H9 (cell line): ENCODE results near the gene IER5L. TPM values are rescaled to one million over a fixed set of nuclear protein-coding genes. Genes with fewer than 3 reads are reported as not detected.

Source experiments
- DNase-seq: peaks from one replicate; pipeline ENCODE4 v3.0.0-alpha.2; 2017
- H2AFZ ChIP-seq: one replicate; pipeline ENCODE4 v1.6.1; 2013; ENCODE audit warnings: mild to moderate bottlenecking, low read length, control low read depth, moderate library complexity
- H2AK5ac ChIP-seq: 2 replicates; pipeline ENCODE4 v1.6.1; 2013; ENCODE audit warnings: low read length, control low read depth, mixed read lengths; ENCODE audit not compliant: insufficient read length
- H2BK120ac ChIP-seq: one replicate; pipeline ENCODE4 v1.6.1; 2013; ENCODE audit warnings: low read depth, mild to moderate bottlenecking, low read length, control low read depth, inconsistent platforms; ENCODE audit not compliant: poor library complexity, severe bottlenecking
- H2BK12ac ChIP-seq: 2 replicates; pipeline ENCODE4 v1.6.1; 2013; ENCODE audit warnings: low read length, control low read depth, mixed read lengths, low read depth; ENCODE audit not compliant: insufficient read length
- H2BK15ac ChIP-seq: 2 replicates; pipeline ENCODE4 v1.6.1; 2013; ENCODE audit warnings: low read depth, low read length, control low read depth
- H2BK20ac ChIP-seq: one replicate; pipeline ENCODE4 v1.6.1; 2013; ENCODE audit warnings: low read depth, mild to moderate bottlenecking, low read length, control low read depth, inconsistent platforms; ENCODE audit not compliant: poor library complexity, severe bottlenecking
- H2BK5ac ChIP-seq: 2 replicates; pipeline ENCODE4 v1.6.1; 2013; ENCODE audit warnings: low read length, control low read depth, mixed read lengths; ENCODE audit not compliant: insufficient read length
- H3K14ac ChIP-seq: 2 replicates; pipeline ENCODE4 v1.6.1; 2013; ENCODE audit warnings: low read length, control low read depth; ENCODE audit not compliant: insufficient read depth
- H3K18ac ChIP-seq: 2 replicates; pipeline ENCODE4 v1.6.1; 2013; ENCODE audit warnings: low read depth, mild to moderate bottlenecking, mixed read lengths, low read length, control low read depth; ENCODE audit not compliant: insufficient read length
- H3K23ac ChIP-seq: 2 replicates; pipeline ENCODE4 v1.6.1; 2013; ENCODE audit warnings: low read length, control low read depth, mixed read lengths, low read depth; ENCODE audit not compliant: insufficient read length
- H3K23me2 ChIP-seq: 2 replicates; pipeline ENCODE4 v1.6.1; 2013; ENCODE audit warnings: low read depth, mild to moderate bottlenecking, mixed read lengths, low read length, control low read depth; ENCODE audit not compliant: insufficient read length, poor library complexity, severe bottlenecking
- H3K27ac ChIP-seq: 2 replicates; pipeline ENCODE4 v1.5.1; 2013; ENCODE audit warnings: low read length, control low read depth, mixed read lengths, low read depth; ENCODE audit not compliant: insufficient read length
- H3K27me3 ChIP-seq: 2 replicates; pipeline ENCODE4 v1.6.1; 2013; ENCODE audit warnings: low read length, control low read depth, inconsistent platforms; ENCODE audit not compliant: insufficient read depth
- H3K4ac ChIP-seq: 2 replicates; pipeline ENCODE4 v1.6.1; 2013; ENCODE audit warnings: low read depth, mild to moderate bottlenecking, control low read depth, inconsistent platforms, low read length, moderate library complexity
- H3K4me1 ChIP-seq: 2 replicates; pipeline ENCODE4 v1.6.1; 2013; ENCODE audit warnings: low read length, control low read depth, inconsistent platforms; ENCODE audit not compliant: insufficient read depth
- H3K4me2 ChIP-seq: 2 replicates; pipeline ENCODE4 v1.6.1; 2013; ENCODE audit warnings: low read length, control low read depth, mixed read lengths; ENCODE audit not compliant: insufficient read length, insufficient read depth
- H3K56ac ChIP-seq: 2 replicates; pipeline ENCODE4 v1.6.1; 2013; ENCODE audit warnings: low read depth, mild to moderate bottlenecking, mixed read lengths, low read length, control low read depth; ENCODE audit not compliant: insufficient read length
- H3K79me1 ChIP-seq: 2 replicates; pipeline ENCODE4 v1.6.1; 2013; ENCODE audit warnings: low read depth, mild to moderate bottlenecking, moderate library complexity, low read length, control low read depth, inconsistent platforms; ENCODE audit not compliant: insufficient read depth, poor library complexity, severe bottlenecking
- H3K79me2 ChIP-seq: 2 replicates; pipeline ENCODE4 v1.6.1; 2013; ENCODE audit warnings: low read length, control low read depth, inconsistent platforms; ENCODE audit not compliant: insufficient read depth
- H3K9ac ChIP-seq: 2 replicates; pipeline ENCODE4 v1.6.1; 2013; ENCODE audit warnings: low read length, control low read depth, mixed read lengths; ENCODE audit not compliant: insufficient read length; ENCODE audit errors: extremely low read depth
- H3K9me3 ChIP-seq: one replicate; pipeline ENCODE4 v1.6.1; 2013; ENCODE audit warnings: low read depth, low read length, inconsistent platforms; ENCODE audit not compliant: control insufficient read depth
- H3T11ph ChIP-seq: one replicate; pipeline ENCODE4 v1.6.1; 2013; ENCODE audit warnings: mild to moderate bottlenecking, low read length, control low read depth, inconsistent platforms
- H4K20me1 ChIP-seq: one replicate; pipeline ENCODE4 v1.6.1; 2013; ENCODE audit not compliant: control insufficient read depth, insufficient read length, insufficient read depth
- H4K5ac ChIP-seq: 2 replicates; pipeline ENCODE4 v1.6.1; 2013; ENCODE audit warnings: low read depth, mild to moderate bottlenecking, mixed read lengths, low read length, control low read depth; ENCODE audit not compliant: insufficient read length
- H4K8ac ChIP-seq: replicated peaks from 2 replicates; pipeline ENCODE4 v1.6.1; 2013; ENCODE audit warnings: low read length, control low read depth, mixed read lengths, low read depth; ENCODE audit not compliant: insufficient read length
- H4K91ac ChIP-seq: 2 replicates; pipeline ENCODE4 v1.6.1; 2013; ENCODE audit warnings: low read depth, mild to moderate bottlenecking, moderate library complexity, mixed read lengths, low read length, control low read depth; ENCODE audit not compliant: insufficient read length
- H3K27ac Mint-ChIP-seq, 3 experiments: 2 replicates in 2 of 3; 3 replicates in 1 of 3; pipeline ENCODE4 v1.8.0; 2020 to 2021; ENCODE audit warnings: mixed read lengths in 3 of 3, mild to moderate bottlenecking in 1 of 3, moderate library complexity in 1 of 3
- H3K27me3 Mint-ChIP-seq: 2 replicates; pipeline ENCODE4 v1.8.0; 2021; ENCODE audit warnings: low read depth, mild to moderate bottlenecking, moderate library complexity, mixed read lengths
- H3K36me3 Mint-ChIP-seq, 3 experiments: 2 replicates in 2 of 3; 3 replicates in 1 of 3; pipeline ENCODE4 v1.8.0; 2020 to 2021; ENCODE audit warnings: low read depth in 3 of 3, mixed read lengths in 3 of 3; ENCODE audit not compliant: insufficient read depth in 1 of 3
- H3K4me1 Mint-ChIP-seq, 2 experiments: 2 replicates each; pipeline ENCODE4 v1.8.0; 2020; ENCODE audit warnings: mixed read lengths in 2 of 2
- H3K4me3 Mint-ChIP-seq, 2 experiments: 2 replicates in 1 of 2; 3 replicates in 1 of 2; pipeline ENCODE4 v1.8.0; 2020 to 2021; ENCODE audit warnings: mild to moderate bottlenecking in 2 of 2, mixed read lengths in 2 of 2, moderate library complexity in 1 of 2
- H3K9me3 Mint-ChIP-seq, 2 experiments: 2 replicates in 1 of 2; 3 replicates in 1 of 2; pipeline ENCODE4 v1.8.0; 2020; ENCODE audit warnings: mild to moderate bottlenecking in 2 of 2, mixed read lengths in 2 of 2, moderate library complexity in 1 of 2
- WGBS: extraction: QIAGEN DNeasy Blood & Tissue Kit; methylation state at CpG from one replicate; pipeline ENCODE4 v1.1.7; 2013; ENCODE audit warnings: missing lambda C conversion rate, low lambda C conversion rate, mixed read lengths; ENCODE audit not compliant: insufficient read length; ENCODE audit errors: extremely low coverage; 5-methylcytosine and 5-hydroxymethylcytosine counted together
- total RNA-seq: library from RNA; stranded (reverse); gene quantifications from 2 replicates; pipeline ENCODE4 v1.2.1, GENCODE V29; 2021
- TF ChIP-seq, protein P1 (sequence below): fragments of 200-600 bp; sonication (generic); conservative IDR thresholded peaks from 3 replicates; pipeline ENCODE4 v1.8.0; 2021; ENCODE audit warnings: antibody characterized with exemption, mild to moderate bottlenecking

Gene IER5L
- total RNA-seq, 1 experiment from 2014 or later = 1.0 TPM

DNA sequence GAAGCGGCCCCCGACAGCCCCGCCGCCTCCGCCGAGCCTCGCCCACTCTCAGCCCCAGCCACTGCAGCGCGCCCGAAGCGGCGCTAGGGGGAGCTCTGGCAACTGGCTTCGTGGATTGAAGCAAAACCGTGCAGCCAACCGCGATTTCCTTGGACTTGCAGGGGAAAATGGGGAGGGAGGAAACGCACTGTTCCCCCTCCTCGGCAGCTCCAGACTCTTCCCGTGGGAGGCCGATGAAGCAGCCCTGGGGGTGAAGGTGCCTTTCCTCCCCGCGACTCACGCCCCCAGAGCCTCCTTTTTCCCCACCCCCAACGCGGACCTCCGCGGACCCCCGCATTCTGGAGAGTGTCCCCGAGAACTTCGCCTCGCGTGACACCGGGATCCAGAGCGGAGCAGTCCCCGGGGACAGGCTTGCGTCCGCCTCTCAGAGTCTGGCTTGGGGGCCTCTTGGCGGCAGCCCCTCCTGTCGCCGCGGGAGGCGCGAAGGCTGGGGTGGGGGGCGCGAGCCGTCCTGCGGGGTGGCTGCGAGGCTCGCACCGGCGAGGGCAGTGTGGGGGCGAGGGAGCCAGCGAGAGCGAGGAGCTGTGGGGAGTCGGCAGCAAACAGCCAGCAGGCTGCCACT, 3.8 kb downstream of the IER5L start:
- peak overlapping the region; percentile 62 to 86 for H3K4me3 Mint-ChIP-seq
- TF ChIP-seq, protein P1, sequence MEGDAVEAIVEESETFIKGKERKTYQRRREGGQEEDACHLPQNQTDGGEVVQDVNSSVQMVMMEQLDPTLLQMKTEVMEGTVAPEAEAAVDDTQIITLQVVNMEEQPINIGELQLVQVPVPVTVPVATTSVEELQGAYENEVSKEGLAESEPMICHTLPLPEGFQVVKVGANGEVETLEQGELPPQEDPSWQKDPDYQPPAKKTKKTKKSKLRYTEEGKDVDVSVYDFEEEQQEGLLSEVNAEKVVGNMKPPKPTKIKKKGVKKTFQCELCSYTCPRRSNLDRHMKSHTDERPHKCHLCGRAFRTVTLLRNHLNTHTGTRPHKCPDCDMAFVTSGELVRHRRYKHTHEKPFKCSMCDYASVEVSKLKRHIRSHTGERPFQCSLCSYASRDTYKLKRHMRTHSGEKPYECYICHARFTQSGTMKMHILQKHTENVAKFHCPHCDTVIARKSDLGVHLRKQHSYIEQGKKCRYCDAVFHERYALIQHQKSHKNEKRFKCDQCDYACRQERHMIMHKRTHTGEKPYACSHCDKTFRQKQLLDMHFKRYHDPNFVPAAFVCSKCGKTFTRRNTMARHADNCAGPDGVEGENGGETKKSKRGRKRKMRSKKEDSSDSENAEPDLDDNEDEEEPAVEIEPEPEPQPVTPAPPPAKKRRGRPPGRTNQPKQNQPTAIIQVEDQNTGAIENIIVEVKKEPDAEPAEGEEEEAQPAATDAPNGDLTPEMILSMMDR = peak; percentile 96
- Histone ChIP-seq H3K18ac (no peak overlapping the region), H3K27me3 (peaks cover 25% of the 10 kb centered on the region), H4K91ac (no peak overlapping the region), H2BK15ac (no peak overlapping the region), H3K9me3 (no peaks in the 10 kb centered on the region), H2BK20ac (no peak overlapping the region), H4K5ac (no peak overlapping the region), H2AFZ (no peak overlapping the region), H3K79me1 (no peaks in the 10 kb centered on the region), H2BK120ac (no peak overlapping the region), H3K4ac (no peak overlapping the region), H4K20me1 (no peaks in the 10 kb centered on the region), H3T11ph (no peak overlapping the region), H2AK5ac (no peak overlapping the region), H3K9ac (no peak overlapping the region), H3K27ac (no peak overlapping the region), H2BK12ac (no peak overlapping the region), H3K4me1 (no peaks in the 10 kb centered on the region; the same call in 1 of the 2 replicates), H2BK5ac (no peak overlapping the region), H3K56ac (no peak overlapping the region), H4K8ac (no peak overlapping the region), H3K79me2 (no peaks in the 10 kb centered on the region), H3K23me2 (peaks cover 29% of the 10 kb centered on the region), H3K14ac (0 out of 2 replicates have a peak overlapping the region, but pooled peaks have one; percentile 12), H3K23ac (no peak overlapping the region), H3K4me2 (peak overlapping the region; percentile 93)
- no peaks in the 10 kb centered on the region; a peak in 1 of 7 replicates for H3K36me3 Mint-ChIP-seq
- no peaks in the 10 kb centered on the region for H3K9me3 Mint-ChIP-seq
- DNase-seq = peak; percentile 75
- no CpG with 5 or more reads among the region's 55 CpGs for WGBS
- H3K27ac Mint-ChIP-seq = no peak overlapping the region
- H3K4me1 Mint-ChIP-seq = peaks cover 12 to 20% of the 10 kb centered on the region in 2 experiments
- H3K27me3 Mint-ChIP-seq = peaks cover 75% of the 10 kb centered on the region
